Measurements from ENCODE around the gene TUBE1.
"Not testable (repeated sequence)": the region's sequence is repeated elsewhere in the genome, so short reads cannot be mapped to it uniquely, and the experiment has no call there.

Gene TUBE1

DNA sequence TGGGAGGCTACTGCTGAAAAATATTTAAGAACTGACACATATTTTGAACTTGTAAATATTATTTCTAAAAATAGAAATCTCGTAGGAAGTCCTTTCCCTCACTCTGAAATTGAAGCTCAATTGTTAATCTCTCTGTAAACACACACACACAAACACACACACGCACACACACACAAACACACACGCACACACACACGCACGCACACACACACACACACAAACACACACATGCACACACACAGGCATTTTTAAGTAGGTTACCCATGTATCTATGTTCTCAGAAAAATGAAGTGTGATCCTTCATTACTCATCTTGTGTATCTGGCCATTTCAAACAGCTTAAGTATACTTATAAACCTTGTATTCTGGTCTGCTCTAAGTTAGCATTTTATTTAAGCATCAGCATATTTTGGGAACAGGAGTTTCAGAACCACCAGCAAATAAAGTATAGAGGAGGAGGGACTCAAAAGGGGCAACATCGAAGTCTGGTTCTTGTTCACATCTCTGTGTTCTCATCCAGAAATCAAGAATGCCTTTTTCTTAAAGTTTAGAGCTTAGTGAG lies 21.8 kb downstream of the TUBE1 start:
- H3K79me2 ChIP-seq (ENCODE audit: control insufficient read depth, insufficient read depth, low read length, unreplicated experiment) = no peaks in the 10 kb centered on the region
- H2AFZ ChIP-seq (ENCODE audit: low read length, unreplicated experiment) = no peak overlapping the region
- no peak overlapping the region for H3K27ac ChIP-seq (ENCODE audit: low read depth, low read length)
- H3K4me1 ChIP-seq (ENCODE audit: control insufficient read depth, insufficient read depth, low read length, unreplicated experiment) = peaks cover 6% of the 10 kb centered on the region
- no peaks in the 10 kb centered on the region for H3K27me3 ChIP-seq (ENCODE audit: insufficient read depth, low read length)
- H3K36me3 ChIP-seq (ENCODE audit: insufficient read depth, low read length) = no peaks in the 10 kb centered on the region; the same call in 1 of the 2 replicates
- H3K4me3 ChIP-seq (ENCODE audit: low read depth, low read length) = no peak overlapping the region

GRCh38 chr6:112062966-112063365 lies 24.3 kb downstream of the TUBE1 start:
- no peak overlapping the region for H3K27ac ChIP-seq (ENCODE audit: low read depth, low read length)
- H3K4me3 ChIP-seq (ENCODE audit: low read depth, low read length) = no peak overlapping the region
- no peaks in the 10 kb centered on the region for H3K27me3 ChIP-seq (ENCODE audit: insufficient read depth, low read length)
- H2AFZ ChIP-seq (ENCODE audit: low read length, unreplicated experiment) = no peak overlapping the region
- no peaks in the 10 kb centered on the region for H3K79me2 ChIP-seq (ENCODE audit: control insufficient read depth, insufficient read depth, low read length, unreplicated experiment)
- H3K4me1 ChIP-seq (ENCODE audit: control insufficient read depth, insufficient read depth, low read length, unreplicated experiment) = peaks cover 6% of the 10 kb centered on the region
- no peaks in the 10 kb centered on the region for H3K36me3 ChIP-seq (ENCODE audit: insufficient read depth, low read length)

- peaks cover 6% of the 10 kb centered on the region for H3K4me1 ChIP-seq (ENCODE audit: control insufficient read depth, insufficient read depth, low read length, unreplicated experiment)
- H3K36me3 ChIP-seq (ENCODE audit: insufficient read depth, low read length) = no peaks in the 10 kb centered on the region
- no peak overlapping the region for H3K27ac ChIP-seq (ENCODE audit: low read depth, low read length)
- no peak overlapping the region for H3K4me3 ChIP-seq (ENCODE audit: low read depth, low read length)
- H3K79me2 ChIP-seq (ENCODE audit: control insufficient read depth, insufficient read depth, low read length, unreplicated experiment) = no peaks in the 10 kb centered on the region
- no peak overlapping the region for H2AFZ ChIP-seq (ENCODE audit: low read length, unreplicated experiment)
- no peaks in the 10 kb centered on the region for H3K27me3 ChIP-seq (ENCODE audit: insufficient read depth, low read length)
Measured at GRCh38 chr6:112061605-112062004, 25.7 kb downstream of the TUBE1 start.

DNA sequence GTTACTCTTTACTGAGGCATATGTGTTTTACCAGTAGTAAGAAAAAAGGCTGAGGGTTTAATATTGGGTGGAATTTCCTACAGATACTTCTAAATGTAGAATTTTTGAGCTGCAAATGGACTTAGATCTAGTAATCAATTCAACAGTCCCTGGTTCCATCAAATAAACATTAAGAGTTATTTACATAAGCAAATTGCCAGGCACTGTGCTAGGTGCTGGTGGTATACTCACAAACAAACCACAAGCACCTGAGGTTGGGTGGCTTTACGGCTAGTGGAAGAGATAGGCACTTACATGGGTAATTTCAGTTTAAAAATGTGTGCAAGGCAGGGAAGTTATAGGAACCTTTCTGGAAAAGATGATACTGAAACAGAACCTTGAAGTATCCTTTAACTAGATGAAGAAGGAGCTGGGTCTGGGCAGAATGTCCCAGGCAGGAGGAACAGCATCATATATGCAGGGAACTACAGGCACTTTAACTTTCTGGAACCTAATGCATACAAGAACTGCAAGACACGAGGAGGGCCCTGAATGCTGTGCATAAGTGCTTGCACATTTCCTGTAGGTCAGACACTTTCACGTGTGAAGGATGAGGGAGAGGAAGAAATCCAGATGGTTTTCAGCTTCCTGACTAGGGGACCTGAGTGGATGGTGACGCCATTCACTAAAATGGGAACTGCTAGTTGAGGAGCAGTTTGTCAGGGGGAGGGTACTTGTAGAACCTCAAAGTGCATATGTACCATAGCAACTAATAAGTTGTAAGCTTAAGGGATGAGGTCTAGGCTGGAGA lies 28.8 kb downstream of the TUBE1 start:
- H3K79me2 ChIP-seq (ENCODE audit: control insufficient read depth, insufficient read depth, low read length, unreplicated experiment) = no peaks in the 10 kb centered on the region
- H3K27me3 ChIP-seq (ENCODE audit: insufficient read depth, low read length) = no peaks in the 10 kb centered on the region
- H2AFZ ChIP-seq (ENCODE audit: low read length, unreplicated experiment) = no peak overlapping the region
- peaks cover 6% of the 10 kb centered on the region for H3K4me1 ChIP-seq (ENCODE audit: control insufficient read depth, insufficient read depth, low read length, unreplicated experiment)
- no peak overlapping the region for H3K27ac ChIP-seq (ENCODE audit: low read depth, low read length)
- no peak overlapping the region for H3K4me3 ChIP-seq (ENCODE audit: low read depth, low read length)
- H3K36me3 ChIP-seq (ENCODE audit: insufficient read depth, low read length) = no peaks in the 10 kb centered on the region

DNA sequence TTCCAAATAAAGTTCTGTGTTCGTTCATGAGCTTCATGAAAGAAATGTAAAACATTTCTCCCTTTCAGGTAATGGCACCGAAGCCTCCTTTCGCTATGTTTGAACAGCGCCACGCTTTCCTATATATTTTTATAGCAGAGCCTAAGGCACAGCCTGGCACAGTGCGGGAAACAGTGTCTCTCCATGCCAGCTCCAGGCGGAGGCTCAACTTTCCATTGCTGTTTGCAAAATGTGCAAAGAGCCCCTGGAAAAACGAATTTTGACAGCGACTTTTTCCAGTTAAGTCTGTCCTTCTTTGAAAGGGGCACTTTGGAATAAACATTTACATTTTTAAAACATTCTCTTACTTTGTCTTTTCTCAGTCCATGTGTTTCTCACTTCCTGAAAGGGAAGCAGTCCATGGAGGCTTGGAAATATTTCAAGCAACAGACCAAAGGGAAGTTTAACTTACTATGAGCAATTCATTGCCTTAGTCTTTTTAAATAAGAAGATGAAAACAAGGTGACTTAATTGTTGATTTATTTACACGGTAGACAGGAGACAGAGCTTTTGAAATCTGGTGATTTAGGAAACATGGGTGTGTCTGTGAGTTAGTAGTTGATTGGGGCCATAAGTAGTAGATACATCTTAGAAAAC lies 32.6 kb downstream of the TUBE1 start:
- Histone ChIP-seq H3K36me3 (ENCODE audit: insufficient read depth, low read length) (no peaks in the 10 kb centered on the region), H3K4me1 (ENCODE audit: control insufficient read depth, insufficient read depth, low read length, unreplicated experiment) (no peaks in the 10 kb centered on the region), H3K79me2 (ENCODE audit: control insufficient read depth, insufficient read depth, low read length, unreplicated experiment) (no peaks in the 10 kb centered on the region), H3K27me3 (ENCODE audit: insufficient read depth, low read length) (no peaks in the 10 kb centered on the region), H3K4me3 (ENCODE audit: low read depth, low read length) (no peak overlapping the region), H2AFZ (ENCODE audit: low read length, unreplicated experiment) (peak overlapping the region; percentile 38), H3K27ac (ENCODE audit: low read depth, low read length) (no peak overlapping the region)

- Histone ChIP-seq H3K4me1 (ENCODE audit: control insufficient read depth, insufficient read depth, low read length, unreplicated experiment) (peaks cover 4% of the 10 kb centered on the region), H3K27ac (ENCODE audit: low read depth, low read length) (no peak within 1 kb of the TSS), H3K4me3 (ENCODE audit: low read depth, low read length) (no peak within 1 kb of the TSS), H2AFZ (ENCODE audit: low read length, unreplicated experiment) (peak within 1 kb of the TSS; percentile 38), H3K36me3 (ENCODE audit: insufficient read depth, low read length) (no peaks in the 10 kb centered on the region), H3K27me3 (ENCODE audit: insufficient read depth, low read length) (no peaks in the 10 kb centered on the region), H3K79me2 (ENCODE audit: control insufficient read depth, insufficient read depth, low read length, unreplicated experiment) (no peaks in the 10 kb centered on the region)
Measured at GRCh38 chr6:112054001-112054400, 33.3 kb downstream of the TUBE1 start, which contains the start of gene CCN6. CCN6 (plus strand) TSS chr6:112054104; CDS start chr6:112054358, 254 bp downstream.

GRCh38 chr6:112051251-112051740 lies 36.0 kb downstream of the TUBE1 start:
- not testable (repeated sequence) for H3K79me2 ChIP-seq (ENCODE audit: control insufficient read depth, insufficient read depth, low read length, unreplicated experiment); H3K27me3 ChIP-seq (ENCODE audit: insufficient read depth, low read length); H3K27ac ChIP-seq (ENCODE audit: low read depth, low read length); H3K4me3 ChIP-seq (ENCODE audit: low read depth, low read length); H2AFZ ChIP-seq (ENCODE audit: low read length, unreplicated experiment); H3K4me1 ChIP-seq (ENCODE audit: control insufficient read depth, insufficient read depth, low read length, unreplicated experiment); H3K36me3 ChIP-seq (ENCODE audit: insufficient read depth, low read length)

DNA sequence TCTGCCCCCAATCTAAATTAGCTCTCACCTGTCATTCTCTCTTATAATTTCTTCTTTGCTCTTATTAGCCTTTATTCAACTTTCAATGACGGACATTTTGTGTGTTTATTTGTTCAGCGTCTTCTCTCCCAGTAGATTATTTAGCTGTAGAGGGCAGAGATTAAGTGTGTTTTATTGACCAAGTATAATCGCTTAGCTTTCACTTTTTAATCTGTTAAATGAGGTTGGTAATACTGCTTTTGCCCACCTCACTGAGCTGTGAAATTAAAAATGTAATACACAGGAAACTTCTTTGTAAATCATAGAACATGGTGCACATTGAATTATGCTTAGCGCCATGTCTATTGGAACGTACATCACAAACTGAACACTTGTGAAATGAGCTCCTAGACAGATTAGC lies 36.9 kb downstream of the TUBE1 start:
- Histone ChIP-seq H3K27me3 (ENCODE audit: insufficient read depth, low read length) (no peaks in the 10 kb centered on the region), H2AFZ (ENCODE audit: low read length, unreplicated experiment) (no peak overlapping the region), H3K36me3 (ENCODE audit: insufficient read depth, low read length) (no peaks in the 10 kb centered on the region), H3K79me2 (ENCODE audit: control insufficient read depth, insufficient read depth, low read length, unreplicated experiment) (no peaks in the 10 kb centered on the region), H3K4me3 (ENCODE audit: low read depth, low read length) (no peak overlapping the region), H3K4me1 (ENCODE audit: control insufficient read depth, insufficient read depth, low read length, unreplicated experiment) (peaks cover 13% of the 10 kb centered on the region), H3K27ac (ENCODE audit: low read depth, low read length) (no peak overlapping the region)

DNA sequence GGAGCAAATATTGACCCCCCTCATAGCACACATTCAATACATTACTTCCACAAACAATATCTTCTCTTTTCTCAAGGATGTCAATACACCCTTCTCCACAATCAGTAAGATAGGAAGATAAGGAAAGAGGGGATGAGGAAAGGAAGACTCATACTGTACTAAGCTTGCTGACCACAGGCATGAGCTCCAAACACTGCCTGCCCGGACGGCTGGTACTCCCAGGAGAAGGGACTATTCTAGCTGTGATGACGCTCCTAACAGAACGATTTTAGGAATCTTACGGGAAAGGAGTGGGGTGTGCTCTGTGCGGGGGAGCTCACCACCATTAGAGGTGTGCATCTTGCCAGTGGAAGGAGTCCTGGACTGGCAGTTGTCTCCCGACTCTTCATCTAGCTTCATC lies 37.3 kb downstream of the TUBE1 start:
- Histone ChIP-seq H3K27me3 (ENCODE audit: insufficient read depth, low read length) (no peaks in the 10 kb centered on the region), H3K4me3 (ENCODE audit: low read depth, low read length) (no peak overlapping the region), H3K79me2 (ENCODE audit: control insufficient read depth, insufficient read depth, low read length, unreplicated experiment) (no peaks in the 10 kb centered on the region), H3K36me3 (ENCODE audit: insufficient read depth, low read length) (no peaks in the 10 kb centered on the region), H3K27ac (ENCODE audit: low read depth, low read length) (no peak overlapping the region), H2AFZ (ENCODE audit: low read length, unreplicated experiment) (no peak overlapping the region), H3K4me1 (ENCODE audit: control insufficient read depth, insufficient read depth, low read length, unreplicated experiment) (peaks cover 17% of the 10 kb centered on the region)

DNA sequence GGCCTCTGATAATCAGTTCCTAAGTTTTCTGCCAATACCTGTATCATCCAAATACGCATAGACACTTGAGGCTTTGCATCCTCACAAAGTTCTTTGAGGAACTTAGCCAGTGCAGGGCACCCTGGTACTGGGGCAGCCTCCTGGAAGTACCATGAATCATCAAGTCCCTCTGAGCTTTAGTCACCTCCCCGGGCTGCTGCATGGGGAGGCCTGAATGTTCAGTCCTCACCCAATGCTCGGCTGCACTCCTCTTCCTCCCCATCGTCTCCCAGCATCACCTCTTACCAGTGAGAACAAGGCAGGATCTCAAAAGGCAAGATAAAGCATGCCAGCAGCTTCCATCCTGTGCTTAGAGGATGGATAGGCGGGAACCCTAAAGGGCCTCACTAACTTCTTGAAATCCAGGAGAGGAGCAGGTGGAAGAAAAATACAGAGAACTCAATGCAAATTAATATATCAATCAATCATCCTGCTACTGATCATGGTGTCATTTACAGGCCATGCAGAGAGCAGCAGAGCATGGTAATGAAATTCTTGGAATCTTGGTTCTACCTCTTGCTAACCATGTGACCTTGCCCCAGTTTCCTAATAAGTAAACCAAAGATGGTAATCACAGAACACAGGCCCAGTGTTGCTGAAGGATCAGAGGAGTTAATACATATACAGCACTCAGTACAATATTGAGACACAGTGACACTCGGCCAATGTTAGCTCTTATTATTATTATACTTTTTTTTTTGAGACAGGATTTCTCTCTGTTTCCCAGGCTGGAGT lies 38.1 kb downstream of the TUBE1 start:
- Histone ChIP-seq H3K27ac (ENCODE audit: low read depth, low read length) (no peak overlapping the region), H3K4me1 (ENCODE audit: control insufficient read depth, insufficient read depth, low read length, unreplicated experiment) (peaks cover 25% of the 10 kb centered on the region), H3K27me3 (ENCODE audit: insufficient read depth, low read length) (no peaks in the 10 kb centered on the region), H3K4me3 (ENCODE audit: low read depth, low read length) (no peak overlapping the region), H3K79me2 (ENCODE audit: control insufficient read depth, insufficient read depth, low read length, unreplicated experiment) (no peaks in the 10 kb centered on the region), H2AFZ (ENCODE audit: low read length, unreplicated experiment) (no peak overlapping the region), H3K36me3 (ENCODE audit: insufficient read depth, low read length) (no peaks in the 10 kb centered on the region)

Measured in ACC112 (cell line).